Measurements from ENCODE around the gene DMC1. TPM values are rescaled to one million over a fixed set of nuclear protein-coding genes. Genes with fewer than 3 reads are reported as not detected.

DMC1 gene
- total and polyA plus RNA-seq, 2 experiments from 2014 or later: 5.0 to 18.5 TPM

- TF ChIP-seq ZNF462 (CRISPR knock-in tag; IDR thresholded peaks at IDR 0.05): no peak
- TF ChIP-seq JUNB (IDR thresholded peaks at IDR 0.05; ENCODE audit: unreplicated experiment): no peak
- TF ChIP-seq, protein P1, sequence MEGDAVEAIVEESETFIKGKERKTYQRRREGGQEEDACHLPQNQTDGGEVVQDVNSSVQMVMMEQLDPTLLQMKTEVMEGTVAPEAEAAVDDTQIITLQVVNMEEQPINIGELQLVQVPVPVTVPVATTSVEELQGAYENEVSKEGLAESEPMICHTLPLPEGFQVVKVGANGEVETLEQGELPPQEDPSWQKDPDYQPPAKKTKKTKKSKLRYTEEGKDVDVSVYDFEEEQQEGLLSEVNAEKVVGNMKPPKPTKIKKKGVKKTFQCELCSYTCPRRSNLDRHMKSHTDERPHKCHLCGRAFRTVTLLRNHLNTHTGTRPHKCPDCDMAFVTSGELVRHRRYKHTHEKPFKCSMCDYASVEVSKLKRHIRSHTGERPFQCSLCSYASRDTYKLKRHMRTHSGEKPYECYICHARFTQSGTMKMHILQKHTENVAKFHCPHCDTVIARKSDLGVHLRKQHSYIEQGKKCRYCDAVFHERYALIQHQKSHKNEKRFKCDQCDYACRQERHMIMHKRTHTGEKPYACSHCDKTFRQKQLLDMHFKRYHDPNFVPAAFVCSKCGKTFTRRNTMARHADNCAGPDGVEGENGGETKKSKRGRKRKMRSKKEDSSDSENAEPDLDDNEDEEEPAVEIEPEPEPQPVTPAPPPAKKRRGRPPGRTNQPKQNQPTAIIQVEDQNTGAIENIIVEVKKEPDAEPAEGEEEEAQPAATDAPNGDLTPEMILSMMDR (conservative IDR thresholded peaks at IDR 0.05; ENCODE audit: low read depth in 2 of 2): no peak
- TF ChIP-seq EZH2 (IDR thresholded peaks at IDR 0.05; ENCODE audit: low read depth, unreplicated experiment): no peak
- TF ChIP-seq EZH2phosphoT487 (IDR thresholded peaks at IDR 0.05; ENCODE audit: unreplicated experiment): no peak
- no peak for TF ChIP-seq ZNF114 (CRISPR knock-in tag; IDR thresholded peaks at IDR 0.05)
- TF ChIP-seq REST (IDR thresholded peaks at IDR 0.05; ENCODE audit: unreplicated experiment): no peak
- TF ChIP-seq NANOG (IDR thresholded peaks at IDR 0.05; ENCODE audit: borderline replicate concordance): no peak
Measured at GRCh38 chr22:38481162-38481870, 88.7 kb downstream of the DMC1 start (continued).
